HepG2 (cell line): ENCODE results near the gene COL2A1. TPM values are rescaled to one million over a fixed set of nuclear protein-coding genes. Genes with fewer than 3 reads are reported as not detected.

Experiments used
- ATAC-seq: fragments of 200-7000 bp; cut with Tn5 transposase; 3 replicates; pipeline ENCODE4 v1.9.1; 2020; ENCODE audit warnings: mild to moderate bottlenecking, moderate library complexity
- BruUV-seq: library from RNA; stranded (reverse); fragments of 400-500 nt; replicated peaks from 2 replicates; lab custom pipeline; 2021; lab: Mats Ljungman, UMichigan
- CTCF ChIA-PET: fragments of 300-600 bp; formaldehyde crosslinking; extraction: SDS; loops from one replicate; lab custom pipeline; 2021; ENCODE audit warnings: low total read pairs, inconsistent platforms, low intra/inter-chr PET ratio; lab: Yijun Ruan, JAX
- POLR2A ChIA-PET: fragments of 350-600 bp; sonication (Branson Sonifier 250); formaldehyde crosslinking; loops from one replicate; lab custom pipeline; 2020; ENCODE audit warnings: antibody characterized with exemption, inconsistent platforms; lab: Yijun Ruan, JAX
- DNase-seq: peaks from one replicate; pipeline ENCODE4 v3.0.0-alpha.2; 2015; ENCODE audit warnings: low spot score
- FAIRE-seq: peaks from 3 replicates; lab custom pipeline; 2011; peaks lifted over from hg19 to GRCh38; lab: Jason Lieb, UNC
- H2AFZ ChIP-seq: one replicate; pipeline ENCODE4 v1.6.1; 2011; ENCODE audit warnings: low read length, inconsistent platforms
- H3K27ac ChIP-seq: fragments of 300-600 bp; 3 replicates; pipeline ENCODE4 v1.8.0; 2011; ENCODE audit warnings: mixed run types, mild to moderate bottlenecking, mixed read lengths, low read length, inconsistent platforms; ENCODE audit not compliant: insufficient read depth; ENCODE audit errors: extremely low read length
- H3K27me3 ChIP-seq, 2 experiments: fragments of 200-600 bp in 1 of 2; 2 replicates in 1 of 2; 3 replicates in 1 of 2; pipeline versions ENCODE4 v1.6.0 to v1.8.0; 2011; ENCODE audit warnings: low read length in 2 of 2, mild to moderate bottlenecking in 2 of 2, moderate library complexity in 2 of 2, inconsistent platforms in 1 of 2; ENCODE audit not compliant: insufficient read depth in 2 of 2, control insufficient read depth in 1 of 2
- H3K36me3 ChIP-seq, 2 experiments: fragments of 200-600 bp in 1 of 2; replicated peaks in 1 of 2; 2 replicates in 1 of 2; 3 replicates in 1 of 2; pipeline versions ENCODE4 v1.5.1 to v1.8.0; 2011; ENCODE audit warnings: low read length in 2 of 2, inconsistent platforms in 1 of 2; ENCODE audit not compliant: insufficient read depth in 2 of 2, control insufficient read depth in 1 of 2
- H3K4me1 ChIP-seq: 2 replicates; pipeline ENCODE4 v1.5.1; 2012; ENCODE audit warnings: low read length, inconsistent platforms; ENCODE audit not compliant: insufficient read depth
- H3K4me2 ChIP-seq: 2 replicates; pipeline ENCODE4 v1.6.0; 2011; ENCODE audit warnings: low read depth, low read length, inconsistent platforms
- H3K4me3 ChIP-seq, 3 experiments: fragments of 200-600 bp in 1 of 3; sonication (generic), shearing (Covaris generic) in 1 of 3; replicated peaks in 1 of 3; 2 replicates each; pipeline ENCODE4 v1.5.1; 2011 to 2016; ENCODE audit warnings: low read length in 3 of 3, inconsistent platforms in 2 of 3, low read depth in 2 of 3, mild to moderate bottlenecking in 2 of 3, control low read depth in 1 of 3, mixed read lengths in 1 of 3; ENCODE audit not compliant: insufficient read depth in 1 of 3
- H3K79me2 ChIP-seq: one replicate; pipeline ENCODE4 v1.6.1; 2011; ENCODE audit warnings: low read length, inconsistent platforms; ENCODE audit not compliant: insufficient read depth
- H3K9ac ChIP-seq: 2 replicates; pipeline ENCODE4 v1.6.0; 2011; ENCODE audit warnings: mild to moderate bottlenecking, low read depth, low read length, inconsistent platforms; ENCODE audit not compliant: insufficient read depth
- H3K9me3 ChIP-seq: 2 replicates; pipeline ENCODE4 v1.5.1; 2012; ENCODE audit warnings: mild to moderate bottlenecking, low read length
- H4K20me1 ChIP-seq: 2 replicates; pipeline ENCODE4 v1.6.0; 2011; ENCODE audit warnings: inconsistent platforms, mild to moderate bottlenecking, low read length, moderate library complexity; ENCODE audit not compliant: insufficient read depth
- NCOA1 ChIP-seq: sonication (generic); formaldehyde crosslinking; IDR thresholded peaks from 2 replicates; pipeline ENCODE4 v1.9.0; 2021; ENCODE audit warnings: missing genetic modification reagents
- ZNF800 ChIP-seq: sonication (generic); formaldehyde crosslinking; IDR thresholded peaks from 2 replicates; pipeline ENCODE4 v1.4.0; 2020; ENCODE audit warnings: missing genetic modification reagents
- WGBS: methylation state at CpG from one replicate; pipeline ENCODE4 v1.1.6; 2017; ENCODE audit warnings: low lambda C conversion rate; 5-methylcytosine and 5-hydroxymethylcytosine counted together
- in situ Hi-C: cut with HindIII; loops from 2 replicates; pipeline ENCODE4 v1.10.0; 2017; ENCODE audit warnings: low pct_unique_long_range_greater_than_20kb; ENCODE audit not compliant: extremely low pct_ligation_motif_present
- intact Hi-C: fragments of 100-400 bp; cut with micrococcal nuclease; formaldehyde crosslinking; loops from one replicate; pipeline ENCODE4 v1.10.0; 2022; ENCODE audit not compliant: unreplicated experiment
- polyA plus RNA-seq, 8 experiments: library from polyadenylated mRNA; depleted of rRNA in 3 of 8; stranded (reverse) in 7 of 8; unstranded in 1 of 8; fragments of >200 nt; fragmentation: Illumina TruSeq in 4 of 8; extraction: Trizol in 4 of 8; gene quantifications; 2 replicates each; pipeline versions ENCODE4 v1.2.1 to v1.2.3, GENCODE V29; 2011 to 2016; ENCODE audit warnings: low read depth in 4 of 8, missing spikeins in 1 of 8, mixed read lengths in 1 of 8; ENCODE audit not compliant: insufficient read depth in 1 of 8
- total RNA-seq, 5 experiments: library from RNA; depleted of rRNA; stranded (reverse); fragments of >200 nt; fragmentation: Illumina TruSeq; extraction: Trizol; gene quantifications; 2 replicates each; pipeline ENCODE4 v1.2.3, GENCODE V29; 2016; ENCODE audit warnings: low read depth in 1 of 5
- TF ChIP-seq, protein P1 (sequence below): sonication (generic); formaldehyde crosslinking; IDR thresholded peaks from 2 replicates; pipeline ENCODE4 v1.5.0; 2020; ENCODE audit warnings: mild to moderate bottlenecking, missing genetic modification reagents, moderate library complexity

The COL2A1 gene
- total and polyA plus RNA-seq, 2 of the 13 experiments (the other 11 are each of a cell fraction or from before 2014, with no cell fraction given) = 7.4 to 38.3 TPM

DNA sequence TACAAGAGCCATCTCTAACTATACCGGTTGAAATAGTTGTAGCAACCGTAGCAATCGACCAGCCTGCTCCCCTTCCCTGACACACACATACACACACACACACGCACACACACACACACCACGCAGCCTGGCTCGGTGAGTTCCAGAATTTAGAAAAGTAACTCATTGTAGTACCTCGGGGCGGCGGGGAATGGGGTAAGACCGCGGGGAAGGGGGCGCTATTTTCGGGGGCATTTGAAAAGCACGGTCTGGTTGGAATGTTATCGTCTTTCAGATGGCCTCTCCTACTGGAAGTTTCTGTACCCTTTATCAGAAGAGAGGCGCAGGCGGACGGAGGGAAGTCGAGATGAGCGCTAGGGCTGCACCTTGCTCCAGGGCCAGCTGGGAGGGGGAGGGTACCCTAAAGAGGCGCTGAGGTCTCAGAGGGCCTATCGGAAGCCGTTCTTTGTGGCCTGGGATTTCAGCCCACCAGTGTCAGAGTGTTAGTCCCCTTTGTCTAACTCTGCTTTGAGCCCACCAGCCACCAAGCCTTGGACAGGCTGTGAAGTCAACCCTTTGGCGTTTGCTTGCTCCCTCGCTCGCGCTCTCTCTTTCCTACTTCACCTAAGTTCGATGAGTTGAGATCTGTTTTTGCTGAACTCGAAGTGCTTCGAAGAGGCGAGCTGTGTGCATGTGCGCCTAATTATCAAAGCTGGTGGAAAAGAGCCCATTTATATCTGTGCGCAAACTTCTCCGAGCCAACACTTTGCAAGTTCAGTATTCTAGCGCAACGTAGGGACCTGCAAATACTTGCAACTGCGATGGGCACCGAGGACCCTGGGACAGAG, 837 bp downstream of the COL2A1 start:
- Histone ChIP-seq H4K20me1 (no peaks in the 10 kb centered on the region), H3K27ac (no peak overlapping the region), H3K4me1 (peaks cover 57% of the 10 kb centered on the region), H3K79me2 (no peaks in the 10 kb centered on the region), H2AFZ (no peak overlapping the region), H3K9me3 (no peaks in the 10 kb centered on the region), H3K27me3 (peaks cover 6 to 53% of the 10 kb centered on the region in 2 experiments), H3K4me3 (peak overlapping the region; percentile 40 to 64 (median 50); a peak in 4 of 6 replicates), H3K36me3 (no peaks in the 10 kb centered on the region), H3K9ac (no peak overlapping the region), H3K4me2 (peak overlapping the region; percentile 73)
- ChIA-PET POLR2A (no interaction called here), CTCF (no interaction called here)
- ATAC-seq (peak; percentile 17), DNase-seq (no peak), FAIRE-seq (no peak)
- TF ChIP-seq ZNF800 (CRISPR knock-in tag) (peak; percentile 69; the same call in 1 of the 2 replicates), NCOA1 (CRISPR knock-in tag) (no peak)
- TF ChIP-seq, protein P1, sequence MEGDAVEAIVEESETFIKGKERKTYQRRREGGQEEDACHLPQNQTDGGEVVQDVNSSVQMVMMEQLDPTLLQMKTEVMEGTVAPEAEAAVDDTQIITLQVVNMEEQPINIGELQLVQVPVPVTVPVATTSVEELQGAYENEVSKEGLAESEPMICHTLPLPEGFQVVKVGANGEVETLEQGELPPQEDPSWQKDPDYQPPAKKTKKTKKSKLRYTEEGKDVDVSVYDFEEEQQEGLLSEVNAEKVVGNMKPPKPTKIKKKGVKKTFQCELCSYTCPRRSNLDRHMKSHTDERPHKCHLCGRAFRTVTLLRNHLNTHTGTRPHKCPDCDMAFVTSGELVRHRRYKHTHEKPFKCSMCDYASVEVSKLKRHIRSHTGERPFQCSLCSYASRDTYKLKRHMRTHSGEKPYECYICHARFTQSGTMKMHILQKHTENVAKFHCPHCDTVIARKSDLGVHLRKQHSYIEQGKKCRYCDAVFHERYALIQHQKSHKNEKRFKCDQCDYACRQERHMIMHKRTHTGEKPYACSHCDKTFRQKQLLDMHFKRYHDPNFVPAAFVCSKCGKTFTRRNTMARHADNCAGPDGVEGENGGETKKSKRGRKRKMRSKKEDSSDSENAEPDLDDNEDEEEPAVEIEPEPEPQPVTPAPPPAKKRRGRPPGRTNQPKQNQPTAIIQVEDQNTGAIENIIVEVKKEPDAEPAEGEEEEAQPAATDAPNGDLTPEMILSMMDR = peak; percentile 16; the same call in 1 of the 2 replicates
- intact Hi-C loops (loop anchor here (2.0 to 10.0 kb wide), 3 partner anchors 19 to 101 kb away; partner anchors contain the start of gene SENP1), in situ Hi-C loops (no loop called here)
- 7% methylated on average over 29 of the region's 38 CpGs for WGBS
- TSS peak; percentile 52 for BruUV-seq
